Sigmoid colon (tissue), 4 donors: ENCODE results near the gene EBI3.

ENCODE experiments used
- CTCF ChIP-seq, 4 experiments: fragments of 450-650 bp in 3 of 4; fragments of 200-600 bp in 1 of 4; IDR thresholded peaks; one replicate each; pipeline ENCODE4 v1.5.1; 2016 to 2019; ENCODE audit warnings: antibody characterized with exemption in 4 of 4, mild to moderate bottlenecking in 3 of 4, moderate library complexity in 2 of 4
- EP300 ChIP-seq, 4 donors: sonication (generic); formaldehyde crosslinking; IDR thresholded peaks; one replicate each; pipeline ENCODE4 v1.6.1; 2017; ENCODE audit warnings: antibody characterized with exemption in 4 of 4
- POLR2A ChIP-seq, 2 donors: fragments of 450-650 bp; IDR thresholded peaks; one replicate each; pipeline ENCODE4 v1.6.1; 2016; ENCODE audit warnings: antibody characterized with exemption in 2 of 2, mild to moderate bottlenecking in 2 of 2, moderate library complexity in 2 of 2
- POLR2AphosphoS5 ChIP-seq, 4 donors: sonication (generic); formaldehyde crosslinking; IDR thresholded peaks; one replicate each; pipeline ENCODE4 v1.6.1; 2017; ENCODE audit warnings: antibody characterized with exemption in 4 of 4

GRCh38 chr19:4183967-4184717 is 45.2 kb upstream of the EBI3 start:
- TF ChIP-seq POLR2AphosphoS5 (IDR thresholded peaks at IDR 0.05) (no peak), CTCF (IDR thresholded peaks at IDR 0.05) (no peak), EP300 (IDR thresholded peaks at IDR 0.05) (no peak), POLR2A (IDR thresholded peaks at IDR 0.05) (no peak)
